B cell (primary cell): ENCODE results near the gene PLPPR2. TPM values are rescaled to one million over a fixed set of nuclear protein-coding genes. Genes with fewer than 3 reads are reported as not detected.

Experiments used
- ATAC-seq: fragments of 200-7000 bp; cut with Tn5 transposase; one replicate; pipeline ENCODE4 v1.10.0; 2021; ENCODE audit warnings: low read depth, mild to moderate bottlenecking, moderate number of reproducible peaks, moderate library complexity
- CTCF ChIA-PET: fragments of 350-600 bp; sonication (Branson Sonifier 250); formaldehyde crosslinking; loops from one replicate; lab custom pipeline; 2021; ENCODE audit warnings: antibody characterized with exemption, inconsistent platforms; lab: Charles Lee
- POLR2A ChIA-PET: fragments of 350-600 bp; sonication (Branson Sonifier 250); formaldehyde crosslinking; loops from one replicate; lab custom pipeline; 2021; ENCODE audit warnings: antibody characterized with exemption; lab: Charles Lee
- DNase-seq: peaks from one replicate; pipeline ENCODE4 v3.0.0; 2013
- H2AFZ ChIP-seq: 2 replicates; pipeline ENCODE4 v1.6.1; 2012; ENCODE audit warnings: mild to moderate bottlenecking, low read depth, low read length; ENCODE audit not compliant: insufficient read depth, poor library complexity, severe bottlenecking
- H3K27ac ChIP-seq, 2 donors: 1 replicate in 1 of 2; 2 replicates in 1 of 2; pipeline ENCODE4 v1.5.1; 2012 to 2013; ENCODE audit warnings: low read length in 2 of 2, mild to moderate bottlenecking in 2 of 2, moderate library complexity in 1 of 2
- H3K27me3 ChIP-seq, 4 experiments: fragments of 200-600 bp in 1 of 4; sonication (generic) in 1 of 4; replicated peaks in 1 of 4; 1 replicate in 2 of 4; 2 replicates in 2 of 4; pipeline versions ENCODE4 v1.6.1 to v1.7.0; 2013 to 2016; ENCODE audit warnings: low read length in 3 of 4, mild to moderate bottlenecking in 2 of 4, mixed read lengths in 1 of 4, moderate library complexity in 1 of 4; ENCODE audit not compliant: insufficient read depth in 4 of 4, control insufficient read depth in 3 of 4; ENCODE audit errors: control extremely low read depth in 1 of 4
- H3K36me3 ChIP-seq, 2 experiments: replicated peaks in 1 of 2; 1 replicate in 1 of 2; 2 replicates in 1 of 2; pipeline versions ENCODE4 v1.6.1 to v1.7.1; 2013; ENCODE audit warnings: low read length in 1 of 2; ENCODE audit not compliant: insufficient read depth in 2 of 2, control insufficient read depth in 1 of 2; ENCODE audit errors: control extremely low read depth in 1 of 2, extremely low read depth in 1 of 2
- H3K4me1 ChIP-seq, 2 donors: fragments of 200-600 bp in 1 of 2; sonication (generic) in 1 of 2; 1 replicate in 1 of 2; 2 replicates in 1 of 2; pipeline versions ENCODE4 v1.5.1 to v1.6.1; 2013 to 2017; ENCODE audit warnings: low read length in 2 of 2; ENCODE audit not compliant: control insufficient read depth in 2 of 2, insufficient read depth in 2 of 2
- H3K4me2 ChIP-seq: replicated peaks from 2 replicates; pipeline ENCODE3; 2012; ENCODE audit warnings: mild to moderate bottlenecking, low read depth, low read length; ENCODE audit not compliant: poor library complexity, severe bottlenecking
- H3K4me3 ChIP-seq, 5 experiments: fragments of 200-600 bp in 1 of 5; sonication (generic) in 1 of 5; 1 replicate in 3 of 5; 2 replicates in 2 of 5; pipeline versions ENCODE4 v1.5.1 to v1.7.0; 2011 to 2016; ENCODE audit warnings: low read length in 4 of 5, mild to moderate bottlenecking in 4 of 5, low read depth in 2 of 5, control low read depth in 1 of 5, moderate library complexity in 1 of 5; ENCODE audit not compliant: insufficient read depth in 1 of 5; ENCODE audit errors: control extremely low read depth in 1 of 5, extremely low read depth in 1 of 5
- H3K79me2 ChIP-seq: fragments of 200-600 bp; sonication (generic); one replicate; pipeline ENCODE4 v1.6.0; 2016; ENCODE audit warnings: low read length; ENCODE audit not compliant: control insufficient read depth, insufficient read depth
- H3K9ac ChIP-seq: fragments of 200-600 bp; sonication (generic); 2 replicates; pipeline ENCODE4 v1.6.1; 2017; ENCODE audit warnings: mild to moderate bottlenecking, low read length, moderate library complexity
- H3K9me3 ChIP-seq, 3 donors: one replicate each; pipeline versions ENCODE4 v1.6.1 to v1.7.1; 2013; ENCODE audit warnings: low read length in 2 of 3; ENCODE audit not compliant: control insufficient read depth in 2 of 3, insufficient read depth in 1 of 3; ENCODE audit errors: control extremely low read depth in 1 of 3
- H4K20me1 ChIP-seq: 2 replicates; pipeline ENCODE4 v1.6.0; 2012; ENCODE audit warnings: mild to moderate bottlenecking, low read length; ENCODE audit not compliant: insufficient read depth, control insufficient read depth, poor library complexity, severe bottlenecking
- H3K27ac Mint-ChIP-seq: one replicate; pipeline ENCODE4 v1.8.0; 2021; ENCODE audit warnings: mixed read lengths
- H3K27me3 Mint-ChIP-seq: one replicate; pipeline ENCODE4 v1.8.0; 2021; ENCODE audit warnings: mixed read lengths
- H3K4me1 Mint-ChIP-seq: one replicate; pipeline ENCODE4 v1.8.0; 2021; ENCODE audit warnings: mixed read lengths
- H3K4me3 Mint-ChIP-seq: one replicate; pipeline ENCODE4 v1.8.0; 2021; ENCODE audit warnings: mixed read lengths
- H3K9me3 Mint-ChIP-seq: one replicate; pipeline ENCODE4 v1.8.0; 2022; ENCODE audit warnings: mixed read lengths; ENCODE audit not compliant: insufficient read depth
- WGBS: methylation state at CpG from one replicate; pipeline ENCODE4 v1.1.5; 2013; ENCODE audit warnings: missing lambda C conversion rate; ENCODE audit not compliant: insufficient coverage; 5-methylcytosine and 5-hydroxymethylcytosine counted together
- intact Hi-C: fragments of 100-400 bp; cut with micrococcal nuclease; formaldehyde crosslinking; loops from one replicate; pipeline ENCODE4 v1.10.0; 2022
- polyA minus RNA-seq: library from RNA; depleted of rRNA, polyadenylated mRNA; stranded (reverse); fragments of >200 nt; gene quantifications from 2 replicates; pipeline ENCODE4 v1.2.3, GENCODE V29; 2012
- polyA plus RNA-seq: library from polyadenylated mRNA; depleted of rRNA; stranded (reverse); fragments of >200 nt; gene quantifications from 2 replicates; pipeline ENCODE4 v1.2.3, GENCODE V29; 2012
- total RNA-seq, 2 donors: library from RNA; stranded (reverse); fragments of 120-200 nt in 1 of 2; gene quantifications; 1 replicate in 1 of 2; 2 replicates in 1 of 2; pipeline versions ENCODE4 v1.2.3 to v1.2.4, GENCODE V29; 2013 to 2022
- TF ChIP-seq, protein P1 (sequence below): fragments of 200-600 bp; IDR thresholded peaks from one replicate; pipeline ENCODE4 v1.8.0; 2022; ENCODE audit warnings: antibody characterized with exemption, mild to moderate bottlenecking

PLPPR2 gene, protein sequence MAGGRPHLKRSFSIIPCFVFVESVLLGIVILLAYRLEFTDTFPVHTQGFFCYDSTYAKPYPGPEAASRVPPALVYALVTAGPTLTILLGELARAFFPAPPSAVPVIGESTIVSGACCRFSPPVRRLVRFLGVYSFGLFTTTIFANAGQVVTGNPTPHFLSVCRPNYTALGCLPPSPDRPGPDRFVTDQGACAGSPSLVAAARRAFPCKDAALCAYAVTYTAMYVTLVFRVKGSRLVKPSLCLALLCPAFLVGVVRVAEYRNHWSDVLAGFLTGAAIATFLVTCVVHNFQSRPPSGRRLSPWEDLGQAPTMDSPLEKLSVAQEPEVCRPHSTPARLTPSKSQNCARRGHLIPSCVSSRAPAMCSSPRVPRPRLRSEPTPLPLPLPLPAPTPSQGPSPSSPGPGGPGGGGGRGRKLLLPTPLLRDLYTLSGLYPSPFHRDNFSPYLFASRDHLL
- total RNA-seq (3.8 and 4.5 TPM in 2 replicates), polyA plus RNA-seq (11.1 and 11.5 TPM in 2 replicates), polyA minus RNA-seq (1.6 and 3.1 TPM in 2 replicates)
- total RNA-seq (2013), result 1.1 TPM

DNA sequence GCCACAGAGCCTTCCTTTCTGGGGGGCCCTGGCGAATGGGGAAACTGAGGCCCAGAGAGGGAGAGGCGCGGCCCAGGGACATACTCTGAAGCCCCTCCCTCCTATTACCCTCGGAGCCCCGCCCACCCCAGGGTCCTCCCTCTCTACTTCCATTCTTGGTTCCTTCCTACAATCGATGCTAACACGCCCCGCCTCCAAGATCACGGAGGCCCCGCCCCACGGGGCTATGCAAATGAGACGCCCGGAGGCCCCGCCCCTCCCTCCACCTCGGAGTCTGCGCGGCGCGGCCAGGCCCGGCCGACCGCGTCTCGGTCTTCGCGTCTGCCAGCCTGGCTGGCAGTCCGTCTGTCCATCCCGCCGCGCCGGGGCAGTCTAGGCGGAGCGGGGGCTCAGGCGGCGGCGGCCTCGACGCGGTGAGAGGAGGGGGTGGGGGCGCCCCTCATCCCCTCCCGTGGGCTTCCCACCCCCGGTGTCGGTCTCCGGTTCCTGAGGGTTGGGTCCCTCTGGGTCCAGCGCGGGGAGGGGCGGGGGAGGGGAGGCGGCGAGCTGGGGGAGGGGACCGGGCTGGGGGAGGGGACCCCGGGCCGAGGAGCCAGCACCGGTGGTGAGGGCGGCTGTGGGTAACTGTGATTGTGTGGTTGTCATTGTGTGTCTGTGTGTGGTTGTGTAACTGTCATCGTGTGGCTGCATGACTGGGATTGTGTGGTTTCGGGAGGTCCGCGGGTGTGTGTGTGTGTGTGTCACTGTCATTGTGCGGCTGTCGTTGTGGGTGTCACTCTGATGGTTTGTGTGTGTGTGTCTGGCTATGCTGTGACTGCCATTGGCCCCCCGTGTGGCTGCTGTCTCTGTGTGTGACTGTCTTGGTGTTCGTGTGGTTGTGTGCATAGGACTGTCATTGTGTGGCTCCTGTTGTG lies at the start of gene PLPPR2:
Gene PLPPR2, plus strand, starts transcription at position 273 of the 914 bp plus-strand sequence. CDS start 2,242 bp downstream, outside the sequence.
- Mint-ChIP-seq H3K27me3 (peaks cover 13% of the 10 kb centered on the region), H3K9me3 (no peaks in the 10 kb centered on the region), H3K4me3 (peak within 1 kb of the TSS; percentile 82), H3K27ac (peak within 1 kb of the TSS; percentile 53), H3K4me1 (peaks cover 15% of the 10 kb centered on the region)
- Histone ChIP-seq H3K27ac (no peak within 1 kb of the TSS), H3K79me2 (no peaks in the 10 kb centered on the region), H3K4me3 (peak within 1 kb of the TSS in 4 of 5 experiments; percentile 23 to 46 (median 36)), H3K9ac (peak within 1 kb of the TSS; percentile 26), H3K4me1 (peaks cover 4 to 7% of the 10 kb centered on the region in 2 donors), H3K4me2 (peak within 1 kb of the TSS; percentile 84), H3K27me3 (peaks cover 0 to 11% (median 4%) of the 10 kb centered on the region in 4 experiments), H3K36me3 (no peaks in the 10 kb centered on the region), H3K9me3 (peaks cover 0 to 12% (median 0%) of the 10 kb centered on the region in 3 donors), H4K20me1 (no peaks in the 10 kb centered on the region), H2AFZ (peak within 1 kb of the TSS; percentile 54)
- CTCF ChIA-PET, result no interaction called here
- ATAC-seq, result peak; percentile 79
- POLR2A ChIA-PET, result no interaction called here
- WGBS, result 10% methylated on average over 46 of the region's 62 CpGs
- intact Hi-C loops, result no loop called here
- TF ChIP-seq, protein P1, sequence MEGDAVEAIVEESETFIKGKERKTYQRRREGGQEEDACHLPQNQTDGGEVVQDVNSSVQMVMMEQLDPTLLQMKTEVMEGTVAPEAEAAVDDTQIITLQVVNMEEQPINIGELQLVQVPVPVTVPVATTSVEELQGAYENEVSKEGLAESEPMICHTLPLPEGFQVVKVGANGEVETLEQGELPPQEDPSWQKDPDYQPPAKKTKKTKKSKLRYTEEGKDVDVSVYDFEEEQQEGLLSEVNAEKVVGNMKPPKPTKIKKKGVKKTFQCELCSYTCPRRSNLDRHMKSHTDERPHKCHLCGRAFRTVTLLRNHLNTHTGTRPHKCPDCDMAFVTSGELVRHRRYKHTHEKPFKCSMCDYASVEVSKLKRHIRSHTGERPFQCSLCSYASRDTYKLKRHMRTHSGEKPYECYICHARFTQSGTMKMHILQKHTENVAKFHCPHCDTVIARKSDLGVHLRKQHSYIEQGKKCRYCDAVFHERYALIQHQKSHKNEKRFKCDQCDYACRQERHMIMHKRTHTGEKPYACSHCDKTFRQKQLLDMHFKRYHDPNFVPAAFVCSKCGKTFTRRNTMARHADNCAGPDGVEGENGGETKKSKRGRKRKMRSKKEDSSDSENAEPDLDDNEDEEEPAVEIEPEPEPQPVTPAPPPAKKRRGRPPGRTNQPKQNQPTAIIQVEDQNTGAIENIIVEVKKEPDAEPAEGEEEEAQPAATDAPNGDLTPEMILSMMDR, result no peak
- DNase-seq, result peak; percentile 85
